T-helper 2 cell treated with Interferon-gamma antibody and Interleukin-4, amounts not matched to agents 5 μg/mL and 100 μg/mL, for 36 hours (primary cell): ENCODE results near the gene AIP.

Experiments
- DNase-seq: peaks from one replicate; pipeline ENCODE4 v3.0.0; 2021; ENCODE audit warnings: low spot score
- H3K27ac Mint-ChIP-seq: one replicate; pipeline ENCODE4 v1.8.0; 2021; ENCODE audit warnings: mild to moderate bottlenecking, mixed read lengths
- H3K27me3 Mint-ChIP-seq: one replicate; pipeline ENCODE4 v1.8.0; 2021; ENCODE audit warnings: low read depth, mixed read lengths
- H3K36me3 Mint-ChIP-seq: one replicate; pipeline ENCODE4 v1.8.0; 2021; ENCODE audit warnings: low read depth, mixed read lengths
- H3K4me1 Mint-ChIP-seq: one replicate; pipeline ENCODE4 v1.8.0; 2021; ENCODE audit warnings: low read depth, mixed read lengths
- H3K4me3 Mint-ChIP-seq: one replicate; pipeline ENCODE4 v1.8.0; 2022; ENCODE audit warnings: mild to moderate bottlenecking, moderate library complexity, mixed read lengths
- H3K9me3 Mint-ChIP-seq: one replicate; pipeline ENCODE4 v1.8.0; 2021; ENCODE audit warnings: mixed read lengths

Gene AIP

DNA sequence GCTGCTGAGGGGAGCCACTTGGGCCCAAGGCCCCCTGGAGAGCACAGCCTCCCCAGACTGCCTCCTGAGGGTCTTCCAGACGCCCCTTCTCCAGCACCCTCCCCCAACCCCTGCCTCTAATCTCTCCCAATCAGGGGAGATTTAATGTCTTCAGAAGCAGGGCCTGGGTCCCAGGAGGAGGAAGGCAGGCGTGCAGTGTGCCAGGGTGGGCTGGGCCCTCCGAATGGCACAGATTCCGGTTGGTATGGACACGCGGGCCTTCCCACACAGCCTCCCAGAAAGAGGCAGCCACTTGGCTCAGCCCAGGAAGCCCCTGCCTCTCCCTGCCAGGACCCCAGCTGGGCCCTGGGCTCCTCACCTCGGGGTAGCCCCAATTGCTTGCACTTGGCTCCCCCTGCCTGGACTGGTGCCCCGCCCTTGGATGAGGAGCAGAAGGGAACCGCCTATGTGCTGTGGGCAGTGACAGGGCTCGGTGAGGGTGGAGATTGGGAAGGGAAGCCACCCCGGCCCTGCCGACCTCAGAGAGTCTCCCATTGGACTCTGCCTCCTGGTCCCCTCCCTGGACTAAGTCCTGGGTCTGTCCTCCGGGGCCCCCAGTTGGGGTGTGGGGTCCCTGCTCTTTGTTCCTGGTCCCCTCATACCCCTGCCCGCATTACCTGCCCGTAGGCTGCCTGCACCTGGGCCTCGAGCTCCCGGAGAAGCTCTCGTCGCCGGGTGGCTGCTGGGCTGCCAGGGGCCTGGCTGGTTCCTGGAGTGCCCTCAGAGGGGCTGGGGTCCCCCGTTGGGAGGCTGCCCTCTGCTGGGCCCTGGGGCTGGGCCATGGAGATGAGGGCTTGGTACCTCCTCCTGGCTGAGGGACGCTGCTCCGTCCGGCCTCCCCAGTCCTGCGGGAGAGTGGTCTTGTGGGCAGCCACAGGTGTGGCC is 41.0 kb downstream of the AIP start:
- no peak overlapping the region for H3K27ac Mint-ChIP-seq
- H3K27me3 Mint-ChIP-seq: peaks cover 2% of the 10 kb centered on the region
- H3K4me1 Mint-ChIP-seq: no peaks in the 10 kb centered on the region

DNA sequence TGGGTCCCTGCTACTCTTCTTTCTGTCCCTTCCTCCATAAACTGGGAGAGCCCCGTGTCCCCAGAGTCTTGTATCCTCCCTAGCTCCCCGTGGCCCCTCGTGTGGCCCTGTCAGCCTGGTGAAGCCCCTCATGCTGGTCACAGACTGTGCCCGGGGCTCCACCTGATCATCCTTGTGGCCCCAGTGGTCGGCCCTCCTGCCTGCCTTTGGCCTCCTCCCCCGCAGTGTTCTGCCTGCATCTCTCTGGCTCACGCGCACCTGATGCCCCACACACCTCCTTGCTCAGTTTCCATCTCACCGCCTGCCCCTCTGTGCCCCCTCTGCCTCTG is 41.6 kb downstream of the AIP start:
- Mint-ChIP-seq H3K36me3 (no peaks in the 10 kb centered on the region), H3K9me3 (no peaks in the 10 kb centered on the region), H3K27me3 (peaks cover 2% of the 10 kb centered on the region), H3K27ac (no peak overlapping the region), H3K4me1 (no peaks in the 10 kb centered on the region), H3K4me3 (no peak overlapping the region)
- no peak for DNase-seq

More for the DNA sequence above, 41.0 kb downstream of the AIP start:
- Mint-ChIP-seq H3K36me3 (no peaks in the 10 kb centered on the region), H3K9me3 (no peaks in the 10 kb centered on the region), H3K4me3 (no peak overlapping the region)
- no peak for DNase-seq

DNA sequence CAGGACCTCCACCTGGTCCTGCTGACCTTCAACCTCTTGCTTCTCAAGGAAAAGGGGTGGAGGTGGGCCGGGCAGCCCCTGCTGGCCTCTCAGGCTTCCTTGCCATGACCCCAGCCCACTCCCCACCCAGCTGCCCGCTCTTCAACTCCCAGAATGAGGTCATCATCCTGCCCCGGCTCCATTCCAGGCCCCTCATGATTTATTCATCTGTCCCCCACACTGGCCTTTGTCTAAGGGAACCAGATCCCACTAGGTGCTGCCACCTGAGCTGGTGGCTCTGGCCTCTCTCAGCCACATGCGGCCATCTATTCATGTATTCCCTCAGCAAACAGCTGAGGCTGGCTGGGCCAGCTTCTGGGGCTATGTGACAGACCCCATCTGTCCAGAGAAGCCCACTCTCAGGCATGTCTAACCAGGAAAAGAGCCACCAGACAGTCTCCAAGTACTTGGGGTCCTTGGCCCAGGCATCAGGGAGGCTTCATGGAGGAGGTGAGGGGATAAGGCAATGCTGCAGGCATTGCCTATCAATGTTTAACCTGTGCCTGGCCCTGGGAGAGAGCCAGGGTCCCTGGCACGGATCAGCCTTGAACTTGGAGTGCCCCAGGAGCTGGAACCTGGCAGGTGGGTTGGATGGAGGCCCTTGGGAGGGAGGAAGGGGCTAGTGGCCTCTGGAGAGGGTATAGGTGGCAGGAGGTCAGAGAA is 42.6 kb downstream of the AIP start:
- DNase-seq: no peak
- Mint-ChIP-seq H3K4me1 (no peaks in the 10 kb centered on the region), H3K27me3 (peaks cover 2% of the 10 kb centered on the region), H3K4me3 (no peak overlapping the region), H3K27ac (no peak overlapping the region), H3K9me3 (no peaks in the 10 kb centered on the region), H3K36me3 (no peaks in the 10 kb centered on the region)

DNA sequence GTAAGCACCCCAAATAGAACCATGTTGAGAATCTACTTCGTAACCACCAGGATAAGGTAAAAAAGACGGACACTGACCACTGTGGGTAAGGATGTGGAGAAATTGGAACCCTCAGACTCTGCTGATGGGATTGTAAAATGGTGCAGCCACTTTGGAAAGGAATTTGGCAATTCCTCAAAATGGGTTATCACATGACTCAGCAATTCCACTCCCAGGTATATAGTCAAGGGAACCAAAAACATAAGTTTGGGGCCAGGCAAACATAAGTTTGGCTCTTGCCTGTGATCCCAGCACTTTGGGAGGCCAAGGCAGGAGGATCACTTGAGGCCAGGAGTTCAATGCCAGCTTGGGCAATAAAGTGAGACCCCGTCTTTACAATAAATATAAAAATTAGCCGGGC is 45.5 kb downstream of the AIP start:
- peaks cover 2% of the 10 kb centered on the region for H3K27me3 Mint-ChIP-seq
- H3K27ac Mint-ChIP-seq: no peak overlapping the region
- no peaks in the 10 kb centered on the region for H3K36me3 Mint-ChIP-seq
- H3K4me1 Mint-ChIP-seq: no peaks in the 10 kb centered on the region
- DNase-seq: no peak
- peaks cover 4% of the 10 kb centered on the region for H3K9me3 Mint-ChIP-seq
- no peak overlapping the region for H3K4me3 Mint-ChIP-seq

DNA sequence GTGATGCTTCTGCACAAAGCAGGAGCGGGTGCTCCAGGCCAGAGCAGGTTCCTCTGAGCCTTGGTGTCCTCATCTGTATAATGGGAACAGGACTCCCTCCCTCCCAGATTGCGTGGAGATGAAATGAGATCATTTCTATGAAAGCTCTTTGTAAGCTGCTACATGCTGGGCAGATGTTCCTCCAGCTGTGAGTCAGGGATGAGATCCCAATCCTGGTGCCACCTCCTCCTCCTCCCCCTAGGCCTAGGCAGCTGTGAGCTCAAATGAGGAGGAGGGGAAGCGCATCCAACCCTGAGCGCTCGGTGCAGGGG is 47.4 kb downstream of the AIP start:
- no peaks in the 10 kb centered on the region for H3K36me3 Mint-ChIP-seq
- peaks cover 15% of the 10 kb centered on the region for H3K9me3 Mint-ChIP-seq
- peaks cover 2% of the 10 kb centered on the region for H3K27me3 Mint-ChIP-seq
- DNase-seq: no peak
- H3K27ac Mint-ChIP-seq: no peak overlapping the region
- H3K4me1 Mint-ChIP-seq: no peaks in the 10 kb centered on the region
- H3K4me3 Mint-ChIP-seq: no peak overlapping the region

DNA sequence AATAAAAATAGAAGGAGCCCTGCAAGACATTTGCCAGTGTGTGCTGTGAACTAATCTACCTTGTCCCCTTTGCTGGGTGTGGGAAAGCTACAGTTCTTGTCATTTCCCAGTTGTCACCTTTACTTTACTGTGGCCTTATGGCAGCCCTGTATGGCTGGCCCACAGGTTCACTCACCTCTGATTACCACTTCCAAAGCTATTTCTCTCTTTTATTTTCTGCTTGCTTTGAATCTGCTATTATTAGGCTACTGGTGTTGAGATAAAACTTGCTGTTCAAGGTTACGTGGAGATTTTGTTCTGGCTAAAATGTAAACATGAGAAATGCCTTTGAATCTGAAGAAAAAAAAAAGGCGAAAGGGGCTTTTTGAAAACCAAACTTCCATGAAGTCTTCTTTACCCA is 50.1 kb downstream of the AIP start:
- Mint-ChIP-seq H3K36me3 (no peaks in the 10 kb centered on the region), H3K4me1 (no peaks in the 10 kb centered on the region), H3K27ac (no peak overlapping the region), H3K9me3 (peaks cover 15% of the 10 kb centered on the region), H3K4me3 (no peak overlapping the region), H3K27me3 (no peaks in the 10 kb centered on the region)
- no peak for DNase-seq

DNA sequence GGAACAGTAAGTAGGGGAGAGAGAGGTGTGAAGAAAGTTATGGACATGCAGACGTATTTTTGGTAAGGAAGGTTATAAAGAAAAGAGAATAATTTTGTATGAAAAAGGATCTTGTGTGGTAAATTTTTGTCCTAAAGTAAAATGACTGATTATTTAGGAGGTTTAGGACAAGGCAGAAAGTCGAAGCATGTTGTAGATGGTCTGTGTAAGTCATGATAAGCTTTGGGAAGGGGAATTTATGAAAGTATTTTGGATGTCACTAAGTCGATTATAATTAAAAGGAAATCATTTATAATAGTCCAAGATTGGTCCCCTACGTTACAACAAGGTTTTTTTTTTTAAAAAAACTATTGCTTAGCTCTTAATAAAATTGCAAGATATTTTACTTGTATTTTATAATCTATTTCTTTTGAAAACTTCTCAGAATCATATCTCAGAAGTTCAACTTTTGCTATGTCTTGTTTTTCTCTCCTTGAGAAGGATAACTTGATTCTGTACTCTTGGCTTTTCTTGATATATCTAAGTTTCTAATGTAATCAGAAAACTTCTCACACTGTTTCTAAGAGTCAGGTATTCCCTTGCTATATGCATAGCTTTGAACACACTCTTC is 51.3 kb downstream of the AIP start:
- Mint-ChIP-seq H3K36me3 (no peaks in the 10 kb centered on the region), H3K27me3 (no peaks in the 10 kb centered on the region), H3K27ac (no peak overlapping the region), H3K9me3 (peaks cover 15% of the 10 kb centered on the region), H3K4me1 (no peaks in the 10 kb centered on the region), H3K4me3 (no peak overlapping the region)
- no peak for DNase-seq

DNA sequence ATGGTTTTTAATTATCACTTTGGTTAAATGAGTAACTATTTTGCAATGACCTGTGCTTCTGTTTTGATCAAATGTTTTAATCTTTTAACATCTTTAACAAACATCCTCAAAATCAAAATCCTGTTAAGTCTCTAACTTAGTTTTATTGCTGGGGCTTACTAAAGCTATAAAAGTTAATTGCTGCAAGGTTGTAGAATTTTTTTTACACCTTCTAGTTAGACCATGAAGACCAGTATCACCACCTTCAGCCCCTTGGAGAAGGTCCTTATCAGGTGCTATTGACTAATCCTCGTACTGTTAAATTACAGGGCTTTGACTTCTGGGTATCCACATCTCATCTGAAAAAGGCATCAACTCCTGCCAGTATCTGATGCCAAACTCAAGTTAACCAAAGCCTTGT is 52.7 kb downstream of the AIP start:
- H3K4me3 Mint-ChIP-seq: no peak overlapping the region
- no peak overlapping the region for H3K27ac Mint-ChIP-seq
- H3K4me1 Mint-ChIP-seq: no peaks in the 10 kb centered on the region
- H3K36me3 Mint-ChIP-seq: no peaks in the 10 kb centered on the region
- no peak for DNase-seq
- no peaks in the 10 kb centered on the region for H3K27me3 Mint-ChIP-seq
- peaks cover 15% of the 10 kb centered on the region for H3K9me3 Mint-ChIP-seq

DNA sequence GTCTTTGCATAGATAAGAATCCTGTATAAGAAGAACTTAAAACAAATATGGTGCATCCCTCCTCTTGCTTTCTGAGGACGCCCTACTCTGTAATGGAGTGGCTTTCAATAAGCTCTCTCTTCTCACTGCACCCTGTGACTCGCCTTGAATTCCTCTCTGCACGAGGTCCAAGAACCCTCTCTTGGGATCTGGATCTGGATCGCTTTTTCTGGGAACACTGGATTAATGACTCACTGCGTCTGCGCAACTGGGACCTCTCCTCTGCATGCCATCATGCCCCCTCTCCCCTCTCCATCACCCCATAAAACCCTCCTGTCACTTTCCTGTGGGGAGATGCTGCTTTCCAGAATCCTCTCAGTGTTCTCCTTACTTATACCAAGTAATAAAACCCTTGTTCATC is 55.5 kb downstream of the AIP start:
- Mint-ChIP-seq H3K9me3 (peaks cover 11% of the 10 kb centered on the region), H3K4me3 (no peak overlapping the region), H3K27me3 (no peaks in the 10 kb centered on the region), H3K27ac (no peak overlapping the region), H3K36me3 (no peaks in the 10 kb centered on the region), H3K4me1 (no peaks in the 10 kb centered on the region)
- no peak for DNase-seq

DNA sequence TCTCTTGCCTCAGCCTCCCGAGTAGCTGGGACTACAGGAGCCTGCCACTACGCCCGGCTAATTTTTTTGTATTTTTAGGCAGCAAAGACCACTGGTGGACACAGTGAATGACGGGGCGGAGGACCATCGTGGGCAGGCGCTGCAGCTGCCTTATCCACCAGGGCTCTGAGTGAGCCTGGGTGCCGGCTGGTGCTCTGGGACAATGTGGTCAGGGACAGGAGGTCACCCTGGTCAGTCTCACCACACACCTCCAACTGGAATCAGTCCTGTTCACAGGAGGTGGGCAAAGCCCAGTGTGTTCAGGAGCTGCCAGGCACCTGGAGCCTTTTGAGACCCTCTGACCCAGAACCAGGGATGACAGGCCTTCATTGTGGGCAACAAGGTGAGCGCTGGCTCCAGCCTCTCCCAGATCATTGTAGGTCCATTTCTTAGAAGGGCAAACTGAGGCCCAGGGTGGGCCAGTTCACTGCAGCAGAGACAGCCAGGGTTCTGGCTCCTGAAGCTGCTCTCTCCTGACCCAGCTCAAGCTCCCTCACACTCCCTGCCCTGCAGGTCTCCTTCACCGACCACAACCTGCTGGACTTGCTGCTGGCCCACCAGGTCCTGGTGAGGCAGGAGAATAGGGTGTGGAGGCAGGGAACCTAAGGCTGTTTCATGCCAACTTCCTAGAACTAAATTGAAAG is 56.1 kb downstream of the AIP start:
- Mint-ChIP-seq H3K27ac (no peak overlapping the region), H3K4me1 (no peaks in the 10 kb centered on the region)
- DNase-seq: no peak

DNA sequence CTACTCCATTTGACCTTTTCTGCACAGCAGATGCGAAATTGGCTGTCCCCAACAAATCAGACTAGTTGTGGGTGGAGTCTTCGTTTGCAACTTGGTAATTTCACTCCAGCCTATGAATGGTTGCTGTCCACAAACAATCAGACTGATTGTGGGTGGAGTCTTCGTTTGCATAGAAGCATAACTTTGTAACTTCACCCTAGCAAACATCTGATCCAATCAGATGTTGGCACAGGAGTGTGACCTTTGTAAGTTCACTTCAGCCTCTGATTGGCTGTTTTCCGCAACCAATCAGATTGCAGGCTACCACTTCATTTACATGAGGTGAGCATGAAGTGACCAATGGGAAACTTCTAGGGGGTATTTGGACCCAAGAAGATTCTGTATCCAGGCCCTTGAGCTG is 56.7 kb downstream of the AIP start:
- no peaks in the 10 kb centered on the region for H3K36me3 Mint-ChIP-seq
- no peaks in the 10 kb centered on the region for H3K27me3 Mint-ChIP-seq
- H3K27ac Mint-ChIP-seq: no peak overlapping the region

More for the DNA sequence above, 56.1 kb downstream of the AIP start:
- Mint-ChIP-seq H3K27me3 (no peaks in the 10 kb centered on the region), H3K36me3 (no peaks in the 10 kb centered on the region), H3K4me3 (no peak overlapping the region), H3K9me3 (peaks cover 7% of the 10 kb centered on the region)

More for the DNA sequence above, 56.7 kb downstream of the AIP start:
- Mint-ChIP-seq H3K4me1 (no peaks in the 10 kb centered on the region), H3K4me3 (no peak overlapping the region), H3K9me3 (peaks cover under 1% of the 10 kb centered on the region)
- DNase-seq: no peak
